Epithelial cell of proximal tubule (primary cell): ENCODE data around the gene FARP1. TPM values are rescaled to one million over a fixed set of nuclear protein-coding genes. Genes with fewer than 3 reads are reported as not detected.

Experiments
- DNase-seq: peaks from one replicate; pipeline ENCODE4 v3.0.0-alpha.2; 2011; ENCODE audit warnings: low read depth
- H3K4me3 ChIP-seq: 2 replicates; pipeline ENCODE4 v1.5.1; 2011; ENCODE audit warnings: low read depth, mild to moderate bottlenecking, low read length
- total RNA-seq: library from RNA; depleted of rRNA; stranded (reverse); fragments of >200 nt; gene quantifications from 2 replicates; pipeline ENCODE4 v1.2.3, GENCODE V29; 2015
- TF ChIP-seq, protein P1 (sequence below): conservative IDR thresholded peaks from 2 replicates; pipeline ENCODE4 v1.5.1; 2012; ENCODE audit warnings: low read depth, mild to moderate bottlenecking, low read length

Gene FARP1
- total RNA-seq, 1 donor from 2014 or later: 97.0 TPM

DNA sequence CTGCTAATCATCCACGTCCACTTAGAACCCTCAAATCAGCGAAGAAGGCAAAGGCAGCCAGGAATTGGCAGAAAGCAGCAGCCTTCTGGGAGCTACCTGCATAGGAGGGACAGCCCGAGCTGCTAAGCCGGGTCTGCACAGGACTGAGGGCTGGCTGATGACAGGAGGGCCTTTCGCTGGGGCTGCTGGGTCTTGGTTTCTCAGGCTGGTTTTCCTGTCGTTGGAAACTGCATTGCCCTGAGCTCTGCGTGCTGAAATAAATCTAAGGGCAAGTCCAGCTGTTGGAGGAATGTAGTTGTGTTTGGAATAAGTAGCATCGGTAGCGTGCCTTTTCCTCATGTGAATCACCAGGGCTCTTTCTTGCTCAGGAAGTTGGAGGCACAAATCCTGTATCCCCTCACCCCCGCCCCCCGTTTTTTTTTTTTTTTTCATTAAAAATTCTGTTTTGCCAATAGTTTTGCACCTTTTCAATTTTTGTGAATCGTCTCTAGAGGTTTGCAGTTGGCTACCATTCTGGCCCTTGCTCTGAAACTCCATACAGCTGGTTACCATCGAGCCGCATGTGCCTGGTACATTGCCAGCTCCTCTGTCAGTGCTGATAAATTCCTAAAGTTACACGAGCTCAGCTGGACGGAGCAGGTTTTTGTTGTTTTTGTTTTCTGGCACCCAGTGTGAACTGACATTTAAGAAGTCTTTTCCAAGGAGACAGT is 228.1 kb downstream of the FARP1 start:
- no peak for DNase-seq
- TF ChIP-seq, protein P1, sequence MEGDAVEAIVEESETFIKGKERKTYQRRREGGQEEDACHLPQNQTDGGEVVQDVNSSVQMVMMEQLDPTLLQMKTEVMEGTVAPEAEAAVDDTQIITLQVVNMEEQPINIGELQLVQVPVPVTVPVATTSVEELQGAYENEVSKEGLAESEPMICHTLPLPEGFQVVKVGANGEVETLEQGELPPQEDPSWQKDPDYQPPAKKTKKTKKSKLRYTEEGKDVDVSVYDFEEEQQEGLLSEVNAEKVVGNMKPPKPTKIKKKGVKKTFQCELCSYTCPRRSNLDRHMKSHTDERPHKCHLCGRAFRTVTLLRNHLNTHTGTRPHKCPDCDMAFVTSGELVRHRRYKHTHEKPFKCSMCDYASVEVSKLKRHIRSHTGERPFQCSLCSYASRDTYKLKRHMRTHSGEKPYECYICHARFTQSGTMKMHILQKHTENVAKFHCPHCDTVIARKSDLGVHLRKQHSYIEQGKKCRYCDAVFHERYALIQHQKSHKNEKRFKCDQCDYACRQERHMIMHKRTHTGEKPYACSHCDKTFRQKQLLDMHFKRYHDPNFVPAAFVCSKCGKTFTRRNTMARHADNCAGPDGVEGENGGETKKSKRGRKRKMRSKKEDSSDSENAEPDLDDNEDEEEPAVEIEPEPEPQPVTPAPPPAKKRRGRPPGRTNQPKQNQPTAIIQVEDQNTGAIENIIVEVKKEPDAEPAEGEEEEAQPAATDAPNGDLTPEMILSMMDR: no peak
- H3K4me3 ChIP-seq: no peak overlapping the region

DNA sequence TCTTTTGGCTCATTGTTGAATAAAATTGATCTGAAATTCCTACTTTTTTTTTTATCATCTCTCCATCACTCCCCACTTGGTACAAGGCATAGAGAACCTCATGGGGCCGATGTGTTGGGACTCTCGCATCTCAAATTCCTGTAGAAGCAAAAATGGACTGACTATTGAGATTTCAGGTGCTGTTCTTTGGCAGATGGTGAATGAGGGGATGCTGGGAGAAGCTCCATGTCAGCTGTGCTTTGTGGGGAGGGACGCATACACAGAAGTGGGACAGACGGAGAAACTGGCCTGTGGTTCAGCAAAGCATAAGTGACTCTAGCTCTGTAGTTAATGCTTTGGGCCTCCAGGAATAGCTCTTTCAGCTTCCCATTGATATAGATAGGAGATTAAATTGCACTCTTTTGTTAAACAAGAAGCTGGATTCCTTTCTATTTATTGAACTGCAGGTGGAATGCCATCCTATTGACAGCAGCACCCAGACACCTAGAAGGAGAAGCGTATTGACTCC is 228.7 kb downstream of the FARP1 start:
- H3K4me3 ChIP-seq: no peak overlapping the region
- no peak for DNase-seq
- TF ChIP-seq, protein P1: no peak

DNA sequence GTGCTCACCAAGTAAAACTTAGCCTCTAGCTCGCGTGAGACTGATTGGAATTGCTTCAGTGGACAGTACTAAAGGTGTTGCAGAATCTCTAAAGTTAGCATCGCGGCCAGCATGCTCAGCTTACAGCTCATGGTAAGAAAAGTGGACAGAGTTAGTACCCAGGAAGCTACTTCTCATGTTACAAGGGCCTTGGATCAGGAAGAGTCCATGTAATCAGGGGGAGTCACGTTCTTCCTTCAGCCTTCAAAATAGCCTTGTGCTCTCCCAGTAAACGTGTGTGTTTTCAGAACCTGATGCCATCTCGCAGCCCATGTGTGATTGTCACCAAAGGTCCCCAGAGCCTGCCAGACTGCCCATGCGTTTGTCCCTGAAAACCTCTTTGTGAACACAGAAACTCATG is 230.0 kb downstream of the FARP1 start:
- TF ChIP-seq, protein P1: no peak
- no peak for DNase-seq
- no peak overlapping the region for H3K4me3 ChIP-seq

DNA sequence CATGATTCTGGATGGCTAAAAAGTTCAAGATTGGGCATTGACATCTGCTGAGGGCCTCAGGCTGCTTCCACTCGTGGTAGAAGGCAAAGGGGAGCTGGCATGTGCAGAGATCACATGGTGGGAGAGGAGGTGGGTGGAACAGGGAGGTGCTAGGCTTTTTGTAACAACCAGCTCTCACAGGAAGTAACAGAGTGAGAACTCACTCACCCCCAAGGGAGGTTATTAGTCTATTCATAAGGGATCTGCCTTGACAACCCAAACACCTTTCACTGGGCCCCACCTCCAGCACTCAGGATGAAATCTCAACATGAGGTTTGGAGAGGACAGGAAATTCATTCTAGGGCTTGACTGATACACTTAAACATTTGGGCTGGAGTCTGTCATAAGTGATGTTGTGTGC is 231.9 kb downstream of the FARP1 start:
- H3K4me3 ChIP-seq: no peak overlapping the region
- TF ChIP-seq, protein P1: no peak
- DNase-seq: no peak

DNA sequence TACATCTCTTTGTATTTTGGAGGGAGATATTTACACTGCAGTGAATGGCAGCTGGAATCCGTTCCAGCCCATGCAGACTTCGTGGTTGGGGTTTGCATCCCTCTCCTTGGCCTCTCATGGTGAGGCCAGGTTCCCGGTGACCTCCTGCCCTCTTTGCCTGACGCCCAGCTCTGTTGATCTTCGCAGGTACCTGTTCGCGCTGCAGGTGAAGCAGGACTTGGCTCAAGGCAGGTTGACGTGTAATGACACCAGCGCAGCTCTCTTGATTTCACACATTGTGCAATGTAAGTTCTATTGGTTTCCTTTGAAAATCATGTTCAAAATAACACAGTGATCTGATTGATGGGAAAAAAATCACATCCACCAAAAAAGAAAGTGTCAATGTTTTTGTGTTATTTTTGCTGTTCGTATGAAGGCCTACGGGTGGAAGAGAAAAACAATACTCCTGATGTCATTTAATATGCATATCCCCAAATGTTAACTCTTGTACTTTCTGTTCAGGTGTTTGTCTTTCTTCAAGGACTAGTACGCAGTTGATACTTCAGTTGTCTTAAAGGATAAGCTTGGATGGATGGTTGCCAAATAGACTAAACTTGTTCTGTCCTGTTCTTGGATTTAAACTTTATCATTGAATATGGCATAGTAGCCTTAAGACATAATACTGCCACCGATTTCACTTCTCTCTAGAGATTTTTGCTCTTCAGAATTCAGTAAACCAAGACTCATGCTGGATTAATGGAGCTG is 234.9 kb downstream of the FARP1 start:
- no peak for DNase-seq
- TF ChIP-seq, protein P1: no peak
- H3K4me3 ChIP-seq: no peak overlapping the region

DNA sequence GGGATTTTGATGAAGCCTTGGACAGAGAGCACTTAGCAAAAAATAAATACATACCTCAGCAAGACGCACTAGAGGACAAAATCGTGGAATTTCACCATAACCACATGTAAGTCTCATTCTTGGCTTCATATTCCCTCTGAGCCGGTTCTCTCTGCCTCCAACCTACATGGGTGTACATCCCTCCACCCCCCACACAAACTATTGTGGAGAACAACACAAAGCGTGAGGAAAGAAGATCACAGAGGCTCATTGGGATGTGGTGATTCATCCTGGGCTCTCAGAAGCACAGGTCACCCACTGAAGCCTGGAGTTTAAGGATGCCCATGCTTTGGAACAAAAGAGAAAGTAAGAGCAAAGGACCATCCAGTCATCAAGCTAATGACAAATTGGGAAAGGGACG is 241.8 kb downstream of the FARP1 start:
- DNase-seq: peak; percentile 76
- TF ChIP-seq, protein P1: no peak
- no peak overlapping the region for H3K4me3 ChIP-seq
